HL-60 (cell line): ENCODE measurements around the gene ACACA.

Source experiments
- GABPA ChIP-seq: IDR thresholded peaks from 2 replicates; pipeline ENCODE4 v1.6.1; 2012; ENCODE audit warnings: low read depth
- POLR2AphosphoS5 ChIP-seq: IDR thresholded peaks from 2 replicates; pipeline ENCODE4 v1.6.1; 2012; ENCODE audit warnings: low read depth
- SPI1 ChIP-seq: IDR thresholded peaks from 2 replicates; pipeline ENCODE4 v1.6.1; 2012; ENCODE audit warnings: low read depth, mild to moderate bottlenecking, borderline replicate concordance
- TF ChIP-seq, protein P1 (sequence below): IDR thresholded peaks from one replicate; pipeline ENCODE4 v1.5.1; 2011; ENCODE audit warnings: low read length, control low read depth, inconsistent platforms; ENCODE audit not compliant: insufficient read depth
- TF ChIP-seq, protein P2 (sequence below): IDR thresholded peaks from 2 replicates; pipeline ENCODE4 v1.6.1; 2012; ENCODE audit warnings: low read depth; ENCODE audit not compliant: insufficient replicate concordance

DNA sequence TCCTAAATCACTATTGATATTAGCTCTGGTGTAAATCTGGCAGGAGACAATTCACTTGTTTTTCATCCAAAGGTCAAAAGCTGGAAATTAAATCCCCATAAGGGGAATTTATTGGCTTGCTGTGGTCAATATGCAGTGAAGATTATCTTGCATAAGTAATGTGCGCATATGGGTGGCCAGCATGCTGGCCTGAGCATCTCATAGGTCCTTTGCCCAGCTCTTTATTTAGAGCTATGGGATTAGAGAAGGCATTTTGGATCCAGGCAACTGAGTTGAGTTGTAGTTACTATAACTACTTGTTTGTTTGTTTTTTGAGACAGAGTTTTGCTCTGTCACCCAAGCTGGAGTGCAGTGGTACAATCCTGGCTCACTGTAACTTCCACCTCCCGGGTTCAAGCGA is 347.1 kb downstream of the ACACA start:
- TF ChIP-seq, protein P1, sequence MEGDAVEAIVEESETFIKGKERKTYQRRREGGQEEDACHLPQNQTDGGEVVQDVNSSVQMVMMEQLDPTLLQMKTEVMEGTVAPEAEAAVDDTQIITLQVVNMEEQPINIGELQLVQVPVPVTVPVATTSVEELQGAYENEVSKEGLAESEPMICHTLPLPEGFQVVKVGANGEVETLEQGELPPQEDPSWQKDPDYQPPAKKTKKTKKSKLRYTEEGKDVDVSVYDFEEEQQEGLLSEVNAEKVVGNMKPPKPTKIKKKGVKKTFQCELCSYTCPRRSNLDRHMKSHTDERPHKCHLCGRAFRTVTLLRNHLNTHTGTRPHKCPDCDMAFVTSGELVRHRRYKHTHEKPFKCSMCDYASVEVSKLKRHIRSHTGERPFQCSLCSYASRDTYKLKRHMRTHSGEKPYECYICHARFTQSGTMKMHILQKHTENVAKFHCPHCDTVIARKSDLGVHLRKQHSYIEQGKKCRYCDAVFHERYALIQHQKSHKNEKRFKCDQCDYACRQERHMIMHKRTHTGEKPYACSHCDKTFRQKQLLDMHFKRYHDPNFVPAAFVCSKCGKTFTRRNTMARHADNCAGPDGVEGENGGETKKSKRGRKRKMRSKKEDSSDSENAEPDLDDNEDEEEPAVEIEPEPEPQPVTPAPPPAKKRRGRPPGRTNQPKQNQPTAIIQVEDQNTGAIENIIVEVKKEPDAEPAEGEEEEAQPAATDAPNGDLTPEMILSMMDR = no peak
- TF ChIP-seq POLR2AphosphoS5 (no peak), GABPA (no peak), SPI1 (no peak)
- TF ChIP-seq, protein P2, sequence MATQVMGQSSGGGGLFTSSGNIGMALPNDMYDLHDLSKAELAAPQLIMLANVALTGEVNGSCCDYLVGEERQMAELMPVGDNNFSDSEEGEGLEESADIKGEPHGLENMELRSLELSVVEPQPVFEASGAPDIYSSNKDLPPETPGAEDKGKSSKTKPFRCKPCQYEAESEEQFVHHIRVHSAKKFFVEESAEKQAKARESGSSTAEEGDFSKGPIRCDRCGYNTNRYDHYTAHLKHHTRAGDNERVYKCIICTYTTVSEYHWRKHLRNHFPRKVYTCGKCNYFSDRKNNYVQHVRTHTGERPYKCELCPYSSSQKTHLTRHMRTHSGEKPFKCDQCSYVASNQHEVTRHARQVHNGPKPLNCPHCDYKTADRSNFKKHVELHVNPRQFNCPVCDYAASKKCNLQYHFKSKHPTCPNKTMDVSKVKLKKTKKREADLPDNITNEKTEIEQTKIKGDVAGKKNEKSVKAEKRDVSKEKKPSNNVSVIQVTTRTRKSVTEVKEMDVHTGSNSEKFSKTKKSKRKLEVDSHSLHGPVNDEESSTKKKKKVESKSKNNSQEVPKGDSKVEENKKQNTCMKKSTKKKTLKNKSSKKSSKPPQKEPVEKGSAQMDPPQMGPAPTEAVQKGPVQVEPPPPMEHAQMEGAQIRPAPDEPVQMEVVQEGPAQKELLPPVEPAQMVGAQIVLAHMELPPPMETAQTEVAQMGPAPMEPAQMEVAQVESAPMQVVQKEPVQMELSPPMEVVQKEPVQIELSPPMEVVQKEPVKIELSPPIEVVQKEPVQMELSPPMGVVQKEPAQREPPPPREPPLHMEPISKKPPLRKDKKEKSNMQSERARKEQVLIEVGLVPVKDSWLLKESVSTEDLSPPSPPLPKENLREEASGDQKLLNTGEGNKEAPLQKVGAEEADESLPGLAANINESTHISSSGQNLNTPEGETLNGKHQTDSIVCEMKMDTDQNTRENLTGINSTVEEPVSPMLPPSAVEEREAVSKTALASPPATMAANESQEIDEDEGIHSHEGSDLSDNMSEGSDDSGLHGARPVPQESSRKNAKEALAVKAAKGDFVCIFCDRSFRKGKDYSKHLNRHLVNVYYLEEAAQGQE = no peak
